HG02763 (cell line): ENCODE data around the gene PPP1R13L.

Source experiments
- ATAC-seq: cut with Tn5 transposase; IDR thresholded peaks from one replicate; pipeline ENCODE4 v1.9.1; 2021; ENCODE audit warnings: mild to moderate bottlenecking, moderate library complexity; ENCODE audit not compliant: unreplicated experiment

The PPP1R13L gene

GRCh38 chr19:45407091-45407375 lies 2.2 kb upstream of the PPP1R13L start:
- no peak for ATAC-seq

- peak; percentile 70 for ATAC-seq
Observed at GRCh38 chr19:45406226-45407090, 1.6 kb upstream of the PPP1R13L start, which contains the start of gene POLR1G. POLR1G (plus strand) TSS chr19:45406644; CDS start chr19:45406697, 53 bp downstream.

GRCh38 chr19:45405435-45406225 lies 761 bp upstream of the PPP1R13L start:
- ATAC-seq: peak; percentile 49

GRCh38 chr19:45403781-45404556 lies 900 bp downstream of the PPP1R13L start:
- ATAC-seq: no peak

- no peak for ATAC-seq
Observed at GRCh38 chr19:45403272-45403671, 1.6 kb downstream of the PPP1R13L start.

GRCh38 chr19:45402298-45403061 lies 2.4 kb downstream of the PPP1R13L start:
- no peak for ATAC-seq

GRCh38 chr19:45401815-45402214 lies 3.1 kb downstream of the PPP1R13L start:
- ATAC-seq: no peak

GRCh38 chr19:45400192-45400591 lies 4.7 kb downstream of the PPP1R13L start:
- ATAC-seq: no peak

GRCh38 chr19:45395821-45396617 lies 8.8 kb downstream of the PPP1R13L start:
- ATAC-seq: no peak

GRCh38 chr19:45391871-45392665 lies 12.8 kb downstream of the PPP1R13L start:
- no peak for ATAC-seq

GRCh38 chr19:45391346-45391745 lies 13.5 kb downstream of the PPP1R13L start:
- no peak for ATAC-seq

- ATAC-seq: no peak
Observed at GRCh38 chr19:45385392-45386221, 19.3 kb downstream of the PPP1R13L start.

- no peak for ATAC-seq
Observed at GRCh38 chr19:45382426-45382825, 22.4 kb downstream of the PPP1R13L start.

- no peak for ATAC-seq
Observed at GRCh38 chr19:45380107-45380506, 24.8 kb downstream of the PPP1R13L start.

GRCh38 chr19:45376045-45376724 lies 28.7 kb downstream of the PPP1R13L start:
- no peak for ATAC-seq

GRCh38 chr19:45370410-45371204 lies 34.3 kb downstream of the PPP1R13L start, which contains the start of gene ERCC2:
ERCC2 (minus strand) TSS chr19:45370573; CDS start chr19:45370540, 33 bp downstream.
- ATAC-seq: peak; percentile 93
